ENCODE results near the gene TEF. TPM values are rescaled to one million over a fixed set of nuclear protein-coding genes. Genes with fewer than 3 reads are reported as not detected.
"Not testable (repeated sequence)": the region's sequence is repeated elsewhere in the genome, so short reads cannot be mapped to it uniquely, and the experiment has no call there.

The TEF gene
- polyA plus RNA-seq, 2 donors = 8.5 to 9.5 TPM

- no peaks in the 10 kb centered on the region for H3K9me3 ChIP-seq (ENCODE audit: control insufficient read depth in 2 of 2, insufficient read depth in 1 of 2, low read depth in 1 of 2, low read length in 1 of 2)
- H3K27ac ChIP-seq (ENCODE audit: low read depth in 2 of 2, low read length in 1 of 2) = no peak overlapping the region
- peaks cover 3 to 4% of the 10 kb centered on the region in 2 donors for H3K4me1 ChIP-seq (ENCODE audit: control insufficient read depth in 2 of 2, insufficient read depth in 2 of 2, low read length in 1 of 2)
- H3K4me3 ChIP-seq (ENCODE audit: low read depth in 1 of 2, low read length in 2 of 2) = no peak overlapping the region
- peaks cover 3 to 26% of the 10 kb centered on the region in 2 donors for H3K36me3 ChIP-seq (ENCODE audit: control insufficient read depth in 2 of 2, insufficient read depth in 2 of 2, low read length in 1 of 2)
- WGBS, 2 donors = 96 to 97% methylated on average over 8 of the region's 8 CpGs
- no peaks in the 10 kb centered on the region for H3K27me3 ChIP-seq (ENCODE audit: control insufficient read depth in 1 of 2, insufficient read depth in 2 of 2, low read length in 2 of 2)
Measured at GRCh38 chr22:41429951-41430332, 48.2 kb downstream of the TEF start.

GRCh38 chr22:41431656-41432055, 49.9 kb downstream of the TEF start:
- no peaks in the 10 kb centered on the region for H3K9me3 ChIP-seq (ENCODE audit: control insufficient read depth in 2 of 2, insufficient read depth in 1 of 2, low read depth in 1 of 2, low read length in 1 of 2)
- WGBS, 2 donors = 77 to 82% methylated on average over 6 of the region's 6 CpGs
- no peaks in the 10 kb centered on the region for H3K27me3 ChIP-seq (ENCODE audit: control insufficient read depth in 1 of 2, insufficient read depth in 2 of 2, low read length in 2 of 2)
- H3K36me3 ChIP-seq (ENCODE audit: control insufficient read depth in 2 of 2, insufficient read depth in 2 of 2, low read length in 1 of 2) = peaks cover 8 to 39% of the 10 kb centered on the region in 2 donors
- peaks cover 5 to 6% of the 10 kb centered on the region in 2 donors for H3K4me1 ChIP-seq (ENCODE audit: control insufficient read depth in 2 of 2, insufficient read depth in 2 of 2, low read length in 1 of 2)
- H3K4me3 ChIP-seq (ENCODE audit: low read depth in 1 of 2, low read length in 2 of 2) = no peak overlapping the region
- no peak overlapping the region for H3K27ac ChIP-seq (ENCODE audit: low read depth in 2 of 2, low read length in 1 of 2)

GRCh38 chr22:41433480-41433879, 51.7 kb downstream of the TEF start:
- H3K4me1 ChIP-seq (ENCODE audit: control insufficient read depth in 2 of 2, insufficient read depth in 2 of 2, low read length in 1 of 2); H3K4me3 ChIP-seq (ENCODE audit: low read depth in 1 of 2, low read length in 2 of 2); H3K27ac ChIP-seq (ENCODE audit: low read depth in 2 of 2, low read length in 1 of 2); H3K9me3 ChIP-seq (ENCODE audit: control insufficient read depth in 2 of 2, insufficient read depth in 1 of 2, low read depth in 1 of 2, low read length in 1 of 2); H3K27me3 ChIP-seq (ENCODE audit: control insufficient read depth in 1 of 2, insufficient read depth in 2 of 2, low read length in 2 of 2): not testable (repeated sequence)
- peaks cover 15 to 45% of the 10 kb centered on the region in 2 donors for H3K36me3 ChIP-seq (ENCODE audit: control insufficient read depth in 2 of 2, insufficient read depth in 2 of 2, low read length in 1 of 2)
- WGBS, 2 donors = 77 to 90% methylated on average over 1 of the region's 1 CpG

GRCh38 chr22:41434361-41435003, 52.7 kb downstream of the TEF start:
- 74 to 79% methylated on average over 5 of the region's 5 CpGs for WGBS, 2 donors
- H3K4me1 ChIP-seq (ENCODE audit: control insufficient read depth in 2 of 2, insufficient read depth in 2 of 2, low read length in 1 of 2); H3K27me3 ChIP-seq (ENCODE audit: control insufficient read depth in 1 of 2, insufficient read depth in 2 of 2, low read length in 2 of 2); H3K9me3 ChIP-seq (ENCODE audit: control insufficient read depth in 2 of 2, insufficient read depth in 1 of 2, low read depth in 1 of 2, low read length in 1 of 2); H3K4me3 ChIP-seq (ENCODE audit: low read depth in 1 of 2, low read length in 2 of 2): not testable (repeated sequence)
- H3K36me3 ChIP-seq (ENCODE audit: control insufficient read depth in 2 of 2, insufficient read depth in 2 of 2, low read length in 1 of 2) = peaks cover 15 to 44% of the 10 kb centered on the region in 2 donors
- H3K27ac ChIP-seq (ENCODE audit: low read depth in 2 of 2, low read length in 1 of 2) = peak overlapping the region in 1 of 2 donors; percentile 27

- no peak overlapping the region for H3K4me3 ChIP-seq (ENCODE audit: low read depth in 1 of 2, low read length in 2 of 2)
- no peaks in the 10 kb centered on the region for H3K27me3 ChIP-seq (ENCODE audit: control insufficient read depth in 1 of 2, insufficient read depth in 2 of 2, low read length in 2 of 2)
- peaks cover 15 to 50% of the 10 kb centered on the region in 2 donors for H3K36me3 ChIP-seq (ENCODE audit: control insufficient read depth in 2 of 2, insufficient read depth in 2 of 2, low read length in 1 of 2)
- peaks cover 5 to 6% of the 10 kb centered on the region in 2 donors for H3K4me1 ChIP-seq (ENCODE audit: control insufficient read depth in 2 of 2, insufficient read depth in 2 of 2, low read length in 1 of 2)
- 67 to 75% methylated on average over 4 of the region's 4 CpGs for WGBS, 2 donors
- H3K27ac ChIP-seq (ENCODE audit: low read depth in 2 of 2, low read length in 1 of 2) = peak overlapping the region in 1 of 2 donors; percentile 10
- no peaks in the 10 kb centered on the region for H3K9me3 ChIP-seq (ENCODE audit: control insufficient read depth in 2 of 2, insufficient read depth in 1 of 2, low read depth in 1 of 2, low read length in 1 of 2)
Measured at GRCh38 chr22:41435560-41435959, 53.8 kb downstream of the TEF start.

GRCh38 chr22:41436322-41437113, 54.8 kb downstream of the TEF start:
- H3K27me3 ChIP-seq (ENCODE audit: control insufficient read depth in 1 of 2, insufficient read depth in 2 of 2, low read length in 2 of 2) = no peaks in the 10 kb centered on the region
- peaks cover 15 to 49% of the 10 kb centered on the region in 2 donors for H3K36me3 ChIP-seq (ENCODE audit: control insufficient read depth in 2 of 2, insufficient read depth in 2 of 2, low read length in 1 of 2)
- no peak overlapping the region for H3K4me3 ChIP-seq (ENCODE audit: low read depth in 1 of 2, low read length in 2 of 2)
- peak overlapping the region in 1 of 2 donors; percentile 6 for H3K27ac ChIP-seq (ENCODE audit: low read depth in 2 of 2, low read length in 1 of 2)
- 85 to 87% methylated on average over 23 of the region's 23 CpGs for WGBS, 2 donors
- H3K4me1 ChIP-seq (ENCODE audit: control insufficient read depth in 2 of 2, insufficient read depth in 2 of 2, low read length in 1 of 2) = peaks cover 5 to 6% of the 10 kb centered on the region in 2 donors
- H3K9me3 ChIP-seq (ENCODE audit: control insufficient read depth in 2 of 2, insufficient read depth in 1 of 2, low read depth in 1 of 2, low read length in 1 of 2) = no peaks in the 10 kb centered on the region

- Histone ChIP-seq H3K36me3 (ENCODE audit: control insufficient read depth in 2 of 2, insufficient read depth in 2 of 2, low read length in 1 of 2) (peaks cover 15 to 45% of the 10 kb centered on the region in 2 donors), H3K4me1 (ENCODE audit: control insufficient read depth in 2 of 2, insufficient read depth in 2 of 2, low read length in 1 of 2) (peaks cover 5 to 6% of the 10 kb centered on the region in 2 donors), H3K27me3 (ENCODE audit: control insufficient read depth in 1 of 2, insufficient read depth in 2 of 2, low read length in 2 of 2) (no peaks in the 10 kb centered on the region), H3K9me3 (ENCODE audit: control insufficient read depth in 2 of 2, insufficient read depth in 1 of 2, low read depth in 1 of 2, low read length in 1 of 2) (no peaks in the 10 kb centered on the region), H3K4me3 (ENCODE audit: low read depth in 1 of 2, low read length in 2 of 2) (no peak overlapping the region), H3K27ac (ENCODE audit: low read depth in 2 of 2, low read length in 1 of 2) (no peak overlapping the region)
- 85 to 89% methylated on average over 7 of the region's 7 CpGs for WGBS, 2 donors
Measured at GRCh38 chr22:41437198-41437597, 55.5 kb downstream of the TEF start.

GRCh38 chr22:41440511-41440910, 58.8 kb downstream of the TEF start:
- H3K4me1 ChIP-seq (ENCODE audit: control insufficient read depth in 2 of 2, insufficient read depth in 2 of 2, low read length in 1 of 2); H3K27me3 ChIP-seq (ENCODE audit: control insufficient read depth in 1 of 2, insufficient read depth in 2 of 2, low read length in 2 of 2); H3K9me3 ChIP-seq (ENCODE audit: control insufficient read depth in 2 of 2, insufficient read depth in 1 of 2, low read depth in 1 of 2, low read length in 1 of 2); H3K4me3 ChIP-seq (ENCODE audit: low read depth in 1 of 2, low read length in 2 of 2); H3K27ac ChIP-seq (ENCODE audit: low read depth in 2 of 2, low read length in 1 of 2): not testable (repeated sequence)
- peaks cover 12 to 26% of the 10 kb centered on the region in 2 donors for H3K36me3 ChIP-seq (ENCODE audit: control insufficient read depth in 2 of 2, insufficient read depth in 2 of 2, low read length in 1 of 2)
- 78 to 86% methylated on average over 5 of the region's 5 CpGs for WGBS, 2 donors

- H3K9me3 ChIP-seq (ENCODE audit: control insufficient read depth in 2 of 2, insufficient read depth in 1 of 2, low read depth in 1 of 2, low read length in 1 of 2) = no peaks in the 10 kb centered on the region
- WGBS, 2 donors = 62 to 63% methylated on average over 2 of the region's 2 CpGs
- H3K27me3 ChIP-seq (ENCODE audit: control insufficient read depth in 1 of 2, insufficient read depth in 2 of 2, low read length in 2 of 2) = no peaks in the 10 kb centered on the region
- H3K4me3 ChIP-seq (ENCODE audit: low read depth in 1 of 2, low read length in 2 of 2) = no peak overlapping the region
- H3K36me3 ChIP-seq (ENCODE audit: control insufficient read depth in 2 of 2, insufficient read depth in 2 of 2, low read length in 1 of 2) = peaks cover under 1 to 9% of the 10 kb centered on the region in 2 donors
- no peaks in the 10 kb centered on the region for H3K4me1 ChIP-seq (ENCODE audit: control insufficient read depth in 2 of 2, insufficient read depth in 2 of 2, low read length in 1 of 2)
- peak overlapping the region; percentile 33 to 52 for H3K27ac ChIP-seq (ENCODE audit: low read depth in 2 of 2, low read length in 1 of 2)
Measured at GRCh38 chr22:41442240-41442792, 60.6 kb downstream of the TEF start.
